Lung microvascular endothelial cell (primary cell): Measurements from ENCODE around the gene PIP4K2A. TPM values are rescaled to one million over a fixed set of nuclear protein-coding genes. Genes with fewer than 3 reads are reported as not detected.
"Not testable (repeated sequence)": the region's sequence is repeated elsewhere in the genome, so short reads cannot be mapped to it uniquely, and the experiment has no call there.

Source experiments
- DNase-seq, 2 donors: peaks; one replicate each; pipeline versions ENCODE4 v3.0.0 to v3.0.0-alpha.2; 2010; ENCODE audit warnings: low read depth in 2 of 2
- total RNA-seq: library from RNA; depleted of rRNA; stranded (reverse); fragments of >200 nt; gene quantifications from 2 replicates; pipeline ENCODE4 v1.2.1, GENCODE V29; 2014

PIP4K2A gene
- total RNA-seq, 1 donor from 2014 or later: 32.3 TPM

DNA sequence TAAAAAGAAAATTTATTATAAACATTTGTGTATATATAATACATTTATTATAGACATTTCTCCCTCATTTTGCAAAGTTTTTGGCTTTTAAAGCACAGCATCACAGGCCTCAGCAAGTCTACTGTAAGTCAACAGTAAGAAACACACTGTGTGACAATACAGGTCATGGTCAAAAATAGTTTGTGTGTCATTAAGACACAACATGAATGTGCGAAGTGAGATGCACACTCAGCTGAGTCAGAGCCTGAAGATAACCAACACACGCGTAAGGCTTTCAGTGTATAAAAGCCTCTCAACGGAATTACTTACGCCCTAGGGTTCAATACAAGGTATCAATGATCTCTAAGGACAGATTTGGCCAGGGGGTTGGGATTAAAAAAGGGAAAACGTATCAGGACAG is 157.6 kb downstream of the PIP4K2A start:
- DNase-seq: no peak

DNA sequence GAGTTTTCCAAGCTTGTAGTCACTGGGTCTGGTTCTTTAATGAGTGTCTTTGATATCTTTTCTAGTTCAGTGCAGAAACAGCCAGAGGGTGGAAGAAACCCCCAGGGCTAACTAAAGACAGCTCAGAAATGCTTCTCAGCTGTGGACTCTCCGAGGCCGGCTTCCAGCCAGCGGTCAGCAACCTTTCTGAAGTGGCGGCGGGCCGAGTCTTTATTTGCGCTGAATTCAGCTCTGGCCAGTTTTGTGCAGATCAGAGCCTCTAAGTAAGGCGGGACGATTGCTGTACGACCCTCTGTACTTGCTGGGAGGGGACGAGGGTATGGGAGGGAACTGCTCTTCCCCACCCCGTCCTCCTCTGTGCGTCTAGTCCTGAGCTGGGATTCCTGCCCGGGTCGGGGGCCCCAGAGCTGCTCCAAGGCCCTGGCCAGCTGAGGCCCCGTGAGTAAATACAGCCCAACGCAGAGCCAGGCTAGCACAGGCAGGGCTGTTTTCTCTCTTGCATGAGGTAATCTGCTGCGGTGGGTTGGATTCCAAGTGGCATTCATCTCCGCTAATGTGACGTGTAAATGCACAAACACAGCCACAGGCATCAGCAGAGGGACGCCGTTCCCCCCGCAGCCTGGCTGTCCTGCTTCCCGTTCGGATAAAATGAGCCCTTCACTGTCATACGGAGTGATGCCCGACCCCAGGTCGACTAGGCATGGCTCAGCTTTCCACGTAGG is 159.8 kb downstream of the PIP4K2A start:
- DNase-seq: no peak

DNA sequence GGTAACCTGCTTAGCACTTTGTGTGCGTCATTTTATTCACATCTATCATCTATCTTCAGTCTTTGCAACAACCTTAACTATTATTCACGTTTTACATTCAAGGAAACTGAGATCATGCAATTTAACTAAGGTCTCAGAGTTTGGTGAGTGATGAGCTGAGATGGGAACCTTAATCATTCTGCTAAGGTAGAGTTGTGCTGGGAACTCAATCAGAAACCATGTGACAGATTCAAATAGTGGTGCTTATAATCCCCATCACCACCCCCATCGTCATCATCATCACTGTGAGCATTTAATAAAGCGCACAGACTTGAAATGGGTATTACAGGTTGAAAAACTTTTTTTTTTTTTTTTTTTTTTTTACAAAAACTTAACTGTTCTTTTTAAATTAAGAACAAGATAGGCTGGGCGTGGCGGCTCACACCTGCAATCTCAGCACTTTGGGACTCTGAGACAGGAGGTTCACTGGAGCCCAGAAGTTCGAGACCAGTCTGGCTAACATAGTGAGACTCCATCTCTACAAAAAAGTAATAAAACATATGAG is 160.9 kb downstream of the PIP4K2A start:
- no peak for DNase-seq

DNA sequence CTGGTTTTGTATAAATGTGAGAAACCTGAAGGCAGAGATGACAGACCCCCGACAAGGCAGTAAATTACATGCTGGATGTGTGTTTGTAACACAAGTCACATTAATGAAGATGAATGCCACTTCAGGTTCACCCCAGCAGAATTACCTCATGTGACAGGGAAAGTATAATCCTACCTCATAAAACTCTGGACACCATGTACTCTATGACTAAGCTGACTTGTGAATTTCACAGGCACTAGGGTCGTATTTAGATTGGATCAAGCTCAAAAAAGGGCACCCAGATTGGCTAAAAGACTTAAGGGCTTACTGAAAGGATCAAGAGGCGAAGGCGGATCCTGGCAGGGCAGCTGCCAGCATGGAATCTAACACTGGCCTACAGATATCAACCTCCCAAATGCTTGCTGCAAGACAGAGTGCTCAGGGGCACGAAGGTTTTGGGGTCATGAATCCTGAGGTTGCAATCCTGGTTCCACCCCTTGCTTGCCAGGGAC is 161.4 kb downstream of the PIP4K2A start:
- no peak for DNase-seq

DNA sequence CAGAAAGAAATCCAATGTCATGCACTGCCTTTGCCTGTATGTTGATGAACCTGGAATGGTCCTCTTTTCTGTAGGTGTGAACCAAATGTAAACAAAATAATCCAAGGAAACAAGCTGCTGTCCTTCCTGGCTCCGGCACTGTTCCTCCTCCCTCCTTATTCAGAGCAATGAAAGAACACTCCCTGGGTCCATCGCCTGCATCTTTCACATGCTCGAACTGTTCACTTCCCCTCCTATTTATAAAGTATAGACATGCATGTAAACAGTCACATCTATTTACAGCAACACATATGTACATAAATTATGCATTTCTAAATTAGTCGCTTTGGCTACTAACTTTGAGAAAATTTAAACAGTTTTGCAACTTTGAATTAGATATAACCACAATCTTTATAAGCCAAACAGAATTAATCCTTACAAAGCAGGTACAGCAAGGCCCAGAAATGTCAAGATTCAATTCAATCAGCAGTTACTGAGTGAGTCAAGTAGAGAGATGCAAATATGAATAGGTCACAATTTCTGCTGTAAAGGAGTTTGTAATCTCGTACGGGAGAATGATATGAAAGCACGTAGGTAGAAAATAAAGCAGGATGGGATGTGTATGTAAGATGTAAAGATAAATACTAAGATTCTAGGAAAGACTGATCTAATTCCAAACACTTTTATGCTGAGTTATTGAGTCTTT is 162.6 kb downstream of the PIP4K2A start:
- DNase-seq: no peak

DNA sequence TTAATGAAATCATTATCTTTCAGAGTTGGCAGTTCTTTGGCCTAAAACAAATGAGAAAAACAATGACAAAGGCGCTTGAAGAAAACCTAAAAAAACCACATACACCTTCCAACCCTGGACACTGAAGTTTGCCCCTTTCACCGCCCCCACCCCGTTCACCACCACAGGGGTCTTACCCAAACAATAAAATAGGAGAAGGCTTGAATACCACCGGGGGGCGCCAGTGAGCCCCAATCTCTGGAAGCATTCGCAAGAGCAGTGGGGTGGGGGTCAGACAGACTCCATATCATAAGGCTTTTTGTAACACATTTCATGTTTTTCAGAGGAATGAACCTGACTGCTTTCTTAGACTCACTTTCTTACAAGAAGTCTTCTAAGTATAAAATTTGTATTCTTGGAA is 163.6 kb downstream of the PIP4K2A start:
- DNase-seq: peak; percentile 55 to 65

DNA sequence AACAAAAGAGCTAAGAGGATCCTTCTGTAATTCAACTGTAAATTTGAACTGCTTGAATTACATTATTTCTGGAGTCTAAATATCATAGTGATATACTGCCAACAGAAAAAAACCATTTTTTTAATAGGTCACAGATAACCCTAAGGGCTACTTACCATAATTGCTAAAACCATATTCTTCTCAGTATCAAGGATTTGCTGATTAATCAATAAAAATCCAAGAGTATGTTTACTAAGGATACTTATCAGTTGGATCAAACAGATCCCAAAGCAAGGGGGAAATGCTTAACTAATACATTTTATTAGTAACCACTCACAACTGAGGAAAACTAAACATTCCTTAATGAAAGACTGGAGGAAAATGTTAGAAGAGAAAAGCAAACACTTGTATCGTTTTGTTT is 166.0 kb downstream of the PIP4K2A start:
- no peak for DNase-seq

DNA sequence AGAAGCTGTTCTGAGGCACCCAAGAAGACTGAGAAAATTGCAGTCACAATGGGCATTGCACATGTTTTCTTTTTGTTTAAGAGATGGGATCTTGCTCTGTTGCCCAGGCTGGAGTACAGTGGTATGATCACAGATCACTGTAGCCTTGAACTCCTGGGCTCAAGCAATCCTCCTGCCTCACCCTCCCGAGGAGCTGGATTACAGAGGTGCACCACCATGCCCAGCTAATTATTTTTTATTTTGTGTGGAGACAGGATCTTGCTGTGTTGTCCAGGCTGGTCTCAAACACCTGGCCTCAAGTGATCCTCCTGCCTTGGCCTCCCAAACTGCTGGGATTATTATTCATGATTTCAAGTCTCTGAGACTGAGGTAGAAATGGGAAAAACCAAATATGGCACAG is 168.7 kb downstream of the PIP4K2A start:
- no peak for DNase-seq

DNA sequence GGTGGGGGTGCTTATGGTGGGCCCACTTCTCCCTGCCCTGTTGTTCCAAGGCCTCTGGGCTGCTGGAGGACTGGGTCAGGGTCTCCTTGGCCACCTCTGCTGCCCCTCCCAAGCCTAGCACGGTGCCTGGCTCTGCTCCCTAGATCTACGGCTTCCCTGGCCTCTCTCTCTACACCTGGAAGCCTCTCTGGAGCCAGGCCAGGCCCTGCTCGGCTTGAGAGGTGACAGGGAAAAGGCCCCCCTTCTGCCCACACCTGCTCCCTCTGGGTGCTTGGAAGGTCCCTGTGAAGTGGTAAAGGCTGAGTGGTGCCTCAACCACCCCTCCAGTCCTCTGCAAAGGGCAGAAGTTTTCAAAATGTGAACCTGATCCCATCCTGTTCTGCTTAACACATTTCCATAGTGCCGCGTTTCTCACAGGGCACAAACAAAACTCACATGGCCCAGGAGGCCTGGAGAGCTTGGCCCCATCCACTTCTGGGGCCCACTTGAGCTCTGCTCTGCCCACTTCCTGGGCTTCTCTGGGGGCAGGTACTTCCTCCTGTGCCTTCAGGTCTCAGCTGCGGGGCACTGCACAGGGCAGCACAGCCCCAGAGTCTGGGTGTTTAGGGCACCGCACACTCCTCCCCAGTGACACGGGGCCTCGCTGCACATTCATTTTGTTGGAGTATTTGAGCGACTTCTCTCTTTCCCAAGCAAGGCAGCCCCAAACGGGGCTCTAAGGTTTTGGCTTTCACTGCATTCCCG is 169.9 kb downstream of the PIP4K2A start:
- DNase-seq: no peak

DNA sequence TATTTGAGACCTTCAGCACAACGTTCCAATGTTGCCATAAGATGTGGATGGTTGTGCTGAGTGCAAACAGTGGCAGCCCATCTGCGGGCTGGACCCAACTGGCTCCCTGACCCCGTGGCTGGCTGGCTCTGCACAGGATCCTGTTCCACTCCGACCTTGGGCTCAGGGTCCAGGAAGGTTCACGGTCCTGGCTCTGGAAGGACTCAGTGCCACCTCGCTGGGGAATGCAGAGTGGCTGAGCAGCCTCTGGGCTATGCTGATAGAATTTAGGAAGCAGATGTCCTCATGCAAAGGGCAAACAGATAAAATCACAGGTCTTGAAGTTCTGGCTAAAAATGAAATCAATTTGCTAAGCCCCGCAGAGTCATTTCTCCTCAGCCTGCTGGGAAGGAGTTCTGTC is 171.6 kb downstream of the PIP4K2A start:
- no peak for DNase-seq

DNA sequence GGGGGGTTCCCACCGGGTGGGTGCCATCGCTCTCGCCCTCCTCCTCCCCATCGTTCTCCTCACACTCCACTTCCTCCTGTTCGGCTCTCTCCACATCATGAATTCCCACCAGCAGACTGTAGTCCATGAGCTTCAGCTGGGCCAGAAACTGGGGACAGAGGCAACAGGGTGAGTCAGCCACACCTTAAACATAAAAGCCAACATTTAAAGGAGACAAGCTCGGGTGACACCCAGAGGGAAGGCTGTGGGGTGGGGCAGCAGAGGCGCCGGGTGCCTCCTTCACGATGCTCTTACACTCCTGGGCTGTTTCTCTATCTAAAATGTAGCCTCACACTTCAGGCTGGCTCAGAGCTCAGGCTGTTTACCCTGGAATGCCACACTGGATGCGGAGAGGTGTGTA is 172.5 kb downstream of the PIP4K2A start:
- DNase-seq: no peak

DNA sequence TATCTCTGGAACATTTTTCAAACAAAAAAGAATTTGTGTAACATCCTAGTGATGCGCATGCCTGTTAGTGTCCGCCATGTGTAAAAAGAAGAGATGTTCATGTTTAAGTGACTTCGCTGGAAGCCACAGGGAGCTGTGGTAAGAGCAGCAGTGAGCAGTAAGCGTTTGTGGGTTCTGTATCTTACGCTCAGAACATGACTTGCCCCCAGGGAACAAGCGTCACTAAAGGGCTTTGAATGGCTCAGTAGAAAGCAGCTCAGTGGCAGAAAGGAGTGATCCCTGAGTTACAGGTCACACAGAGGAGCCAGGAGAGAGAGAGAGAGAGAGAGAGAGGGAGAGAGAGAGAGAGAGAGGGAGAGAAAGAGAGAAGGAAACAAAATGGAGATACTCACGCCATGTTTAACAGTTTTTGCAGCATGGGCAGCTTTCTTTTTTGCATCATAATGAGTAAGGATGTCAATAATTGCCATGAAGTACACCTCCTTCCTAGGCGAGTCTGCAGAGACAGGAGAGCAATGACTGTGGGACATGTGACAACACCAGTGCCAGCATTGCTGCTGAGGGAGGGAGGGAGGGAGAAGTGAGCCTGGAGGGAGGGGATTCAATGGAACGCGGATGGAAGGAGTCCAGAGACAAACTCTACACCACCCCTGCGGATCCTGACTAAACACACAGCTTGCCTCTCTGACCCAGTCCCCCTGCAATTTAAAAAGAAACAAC is 174.6 kb downstream of the PIP4K2A start:
- DNase-seq: no peak

DNA sequence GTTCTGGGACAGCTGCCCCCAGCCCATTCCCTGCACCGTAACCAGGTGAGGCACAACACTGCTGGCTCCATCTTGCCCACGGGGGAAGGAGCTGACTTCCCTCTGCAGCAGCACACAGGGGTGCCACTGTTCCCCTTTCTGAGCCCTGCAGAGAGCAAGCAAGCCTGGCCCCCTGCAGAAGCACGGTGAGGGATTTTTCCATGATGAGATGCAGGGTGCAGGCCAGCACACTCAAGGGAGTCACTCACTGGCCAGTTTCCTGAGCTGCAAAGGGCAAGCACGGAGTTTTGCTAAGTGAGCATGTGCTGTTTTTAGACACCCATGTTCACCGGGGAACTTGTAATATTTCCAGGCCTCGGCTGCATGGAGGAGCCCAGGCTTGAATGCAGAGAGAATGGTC is 176.6 kb downstream of the PIP4K2A start:
- no peak for DNase-seq

DNA sequence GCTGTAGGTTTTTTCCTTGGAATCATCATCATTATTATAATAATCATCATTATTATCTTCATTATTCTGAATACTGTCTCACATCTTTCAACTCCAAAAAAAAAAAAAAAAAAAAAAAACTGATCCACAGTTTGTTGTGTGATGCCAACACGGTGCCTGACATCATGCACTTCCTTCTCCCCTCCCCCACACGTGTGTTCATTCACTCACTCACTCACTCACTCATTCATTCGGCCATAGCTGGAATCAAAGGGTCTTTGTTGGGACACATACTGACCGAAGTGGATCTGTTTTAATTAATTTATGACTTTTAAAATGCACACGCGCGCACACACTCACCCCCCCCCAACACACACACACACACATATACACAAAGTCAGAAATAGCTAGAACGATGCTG is 177.8 kb downstream of the PIP4K2A start:
- DNase-seq: no peak

DNA sequence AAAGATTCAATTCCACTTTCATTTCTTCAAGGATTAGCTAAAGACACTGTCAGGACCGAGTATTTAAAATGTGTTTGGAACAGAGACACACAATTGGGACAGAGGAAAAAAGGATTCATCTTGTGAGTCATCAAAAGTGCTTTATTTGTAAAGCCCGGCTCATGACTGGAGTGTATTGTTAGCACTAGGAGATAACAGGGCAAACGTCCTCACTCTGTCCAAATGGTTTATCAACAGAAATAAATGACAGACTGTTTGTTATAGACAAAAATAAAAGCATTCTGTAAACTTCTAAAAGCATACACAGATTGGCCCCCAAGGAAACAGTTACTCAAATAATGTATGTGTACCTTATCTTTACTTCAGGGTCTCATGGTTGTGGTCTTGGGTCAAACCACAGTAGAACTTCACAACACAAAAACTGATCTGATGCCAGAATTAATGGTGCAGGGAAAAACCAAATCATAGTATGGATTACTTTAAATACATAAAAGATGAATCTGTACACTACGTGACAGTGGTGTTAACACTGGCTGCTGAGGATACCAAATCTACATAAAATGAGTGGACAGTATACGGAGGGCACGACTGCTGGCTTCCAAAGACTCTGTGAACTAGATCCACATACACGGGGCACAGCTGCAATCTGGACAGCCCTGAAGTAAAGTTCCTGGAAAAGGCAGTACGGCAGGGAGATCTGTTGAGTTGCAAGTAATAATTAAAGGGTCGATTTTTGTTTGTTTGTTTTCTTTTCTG is 179.4 kb downstream of the PIP4K2A start:
- DNase-seq: no peak

DNA sequence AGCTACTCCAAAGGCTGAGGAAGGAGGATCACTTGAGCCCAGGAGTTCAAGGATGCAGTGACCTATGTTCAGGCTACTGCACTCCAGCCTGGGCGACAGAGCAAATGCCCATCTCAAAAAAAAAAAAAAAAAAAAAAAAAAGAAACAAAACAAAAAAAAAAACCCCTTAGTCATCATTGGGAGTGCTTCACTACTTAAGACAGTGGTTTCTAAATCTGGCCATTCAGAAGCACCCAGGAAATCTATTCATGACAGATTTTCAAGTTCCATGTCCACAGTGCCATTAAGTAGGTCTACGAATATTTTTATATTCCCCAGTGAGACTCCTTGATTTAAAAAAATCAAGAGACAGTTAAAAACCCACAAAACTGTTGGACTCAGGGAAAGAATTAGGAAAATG is 182.9 kb downstream of the PIP4K2A start:
- DNase-seq: no peak

DNA sequence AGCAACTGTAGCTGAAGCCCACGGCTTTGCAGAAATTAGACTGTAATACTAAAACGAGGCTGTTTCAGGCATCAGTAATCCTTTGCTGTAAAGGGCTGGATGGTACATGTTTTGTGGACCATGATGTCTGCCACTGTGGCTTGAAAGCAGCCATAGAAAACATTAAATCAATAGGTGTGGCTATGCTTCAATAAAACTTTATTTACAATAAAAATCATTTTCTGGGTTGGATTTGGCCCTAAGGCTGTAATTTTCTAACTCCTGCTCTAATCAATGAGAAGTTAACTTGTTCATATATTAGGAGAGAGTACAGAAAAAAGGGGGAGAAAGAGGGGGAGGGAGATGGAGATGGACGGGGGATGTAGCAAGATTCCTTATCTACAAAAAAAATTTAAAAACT is 183.4 kb downstream of the PIP4K2A start:
- DNase-seq: no peak

DNA sequence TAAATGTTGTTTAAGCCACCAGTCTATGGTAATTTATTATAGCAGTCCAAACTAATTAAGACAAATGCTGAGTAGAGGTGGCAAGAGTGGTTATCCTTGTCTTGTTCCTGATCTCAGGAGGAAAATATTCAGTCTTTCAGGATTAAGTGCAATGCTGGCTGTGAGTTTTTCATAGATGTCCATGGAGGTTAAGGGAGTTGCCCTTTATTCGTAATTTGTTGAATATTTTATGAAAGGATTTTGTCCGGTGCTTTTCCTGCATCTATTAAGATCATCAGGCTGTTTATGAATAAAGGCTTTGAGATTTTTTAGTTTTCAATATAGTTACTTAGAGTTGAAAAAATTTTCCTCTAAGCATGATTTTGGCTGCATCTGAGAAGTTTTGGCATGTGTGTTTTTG is 186.9 kb downstream of the PIP4K2A start:
- no peak for DNase-seq

DNA sequence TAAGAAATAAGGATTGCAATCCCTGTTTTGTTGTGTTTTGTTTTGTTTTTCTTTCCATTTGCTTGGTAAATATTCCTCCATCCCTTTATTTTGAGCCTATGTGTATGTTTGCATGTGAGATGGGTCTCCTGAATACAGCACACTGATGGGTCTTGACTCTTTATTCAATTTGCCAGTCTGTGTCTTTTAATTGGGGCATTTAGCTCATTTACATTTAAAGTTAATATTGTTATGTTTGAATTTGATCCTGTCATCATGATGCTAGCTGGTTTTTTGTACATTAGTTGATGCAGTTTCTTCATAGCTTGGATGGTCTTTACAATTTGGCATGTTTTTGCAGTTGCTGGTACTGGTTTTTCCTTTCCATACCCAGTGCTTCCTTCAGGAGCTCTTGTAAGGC is 190.0 kb downstream of the PIP4K2A start:
- not testable (repeated sequence) for DNase-seq

DNA sequence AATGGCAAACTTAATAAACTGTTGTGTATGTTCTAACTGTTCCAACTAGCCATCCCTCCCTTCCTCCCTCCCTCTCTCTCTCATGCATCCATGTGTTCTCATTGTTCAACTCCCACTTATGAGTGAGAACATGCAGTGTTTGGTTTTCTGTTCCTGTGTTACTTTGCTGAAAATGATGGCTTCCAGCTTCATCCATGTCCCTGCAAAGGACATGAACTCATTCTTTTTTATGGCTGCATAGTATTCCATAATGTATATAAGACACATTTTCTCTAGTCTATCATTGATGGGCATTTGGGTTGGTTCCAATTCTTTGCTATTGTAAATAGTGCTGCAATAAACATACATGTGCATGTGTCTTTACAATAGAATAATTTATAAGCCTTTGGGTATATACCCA is 193.7 kb downstream of the PIP4K2A start:
- DNase-seq: not testable (repeated sequence)
